GM13976 (cell line): Measurements from ENCODE around the gene MTARC2.

ENCODE experiments used
- DNase-seq: peaks from one replicate; pipeline ENCODE4 v3.0.0; 2012; ENCODE audit warnings: low spot score
- CTCF ChIP-seq: IDR thresholded peaks from 2 replicates; pipeline ENCODE4 v1.5.1; 2012; ENCODE audit warnings: borderline replicate concordance, mild to moderate bottlenecking; ENCODE audit not compliant: insufficient read depth; ENCODE audit errors: extremely low read depth, missing control alignments, control extremely low read depth
- in situ Hi-C: fragments of 300-500 bp; cut with MboI; formaldehyde crosslinking; loops from one replicate; pipeline ENCODE4 v1.12.0; 2022; ENCODE audit warnings: low sequenced_read_pairs, mixed read lengths, inconsistent platforms; ENCODE audit not compliant: unreplicated experiment

Gene MTARC2

GRCh38 chr1:220810963-220811362 lies 62.8 kb downstream of the MTARC2 start:
- no peak for TF ChIP-seq CTCF
- in situ Hi-C loops: no loop called here
- DNase-seq: no peak

- DNase-seq: no peak
- in situ Hi-C loops: no loop called here
- no peak for TF ChIP-seq CTCF
Observed at GRCh38 chr1:220811695-220812094, 63.6 kb downstream of the MTARC2 start.

GRCh38 chr1:220812308-220812707 lies 64.2 kb downstream of the MTARC2 start:
- no peak for DNase-seq
- in situ Hi-C loops: no loop called here
- no peak for TF ChIP-seq CTCF

- no peak for TF ChIP-seq CTCF
- in situ Hi-C loops: no loop called here
Observed at GRCh38 chr1:220813013-220813412, 64.9 kb downstream of the MTARC2 start.

GRCh38 chr1:220815409-220815808 lies 67.3 kb downstream of the MTARC2 start:
- no peak for DNase-seq
- in situ Hi-C loops: no loop called here
- no peak for TF ChIP-seq CTCF

More at GRCh38 chr1:220813013-220813412, 64.9 kb downstream of the MTARC2 start:
- no peak for DNase-seq

GRCh38 chr1:220817907-220818306 lies 69.8 kb downstream of the MTARC2 start:
- DNase-seq: no peak
- no peak for TF ChIP-seq CTCF
- in situ Hi-C loops: no loop called here
